Amygdala (tissue), 56 donors: Measurements from ENCODE around the gene FOXN3.

Experiments
- DNase-seq, 56 donors: peaks; one replicate each; lab custom pipeline; 2025; lab: John Stamatoyannopoulos, UW

Gene FOXN3

DNA sequence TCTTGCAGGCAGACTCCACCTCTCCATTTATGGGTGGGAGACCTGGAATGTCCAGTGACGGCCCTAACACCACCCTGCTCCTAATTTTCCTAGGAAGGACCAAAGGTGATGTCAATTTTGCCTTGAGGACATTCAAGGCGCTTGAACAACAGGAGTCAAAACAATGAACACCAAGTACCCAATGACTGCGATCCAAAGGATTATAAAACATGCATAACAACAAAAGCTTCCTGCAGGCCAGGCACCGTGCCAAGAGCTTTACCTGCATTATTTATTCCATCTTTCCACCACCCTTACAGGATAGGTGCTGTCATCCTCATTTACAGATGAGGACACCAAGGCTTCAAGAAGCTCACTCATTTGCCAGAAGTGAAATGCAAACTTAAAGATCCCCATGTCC is 15.2 kb upstream of the FOXN3 start:
- DNase-seq, result no peak

DNA sequence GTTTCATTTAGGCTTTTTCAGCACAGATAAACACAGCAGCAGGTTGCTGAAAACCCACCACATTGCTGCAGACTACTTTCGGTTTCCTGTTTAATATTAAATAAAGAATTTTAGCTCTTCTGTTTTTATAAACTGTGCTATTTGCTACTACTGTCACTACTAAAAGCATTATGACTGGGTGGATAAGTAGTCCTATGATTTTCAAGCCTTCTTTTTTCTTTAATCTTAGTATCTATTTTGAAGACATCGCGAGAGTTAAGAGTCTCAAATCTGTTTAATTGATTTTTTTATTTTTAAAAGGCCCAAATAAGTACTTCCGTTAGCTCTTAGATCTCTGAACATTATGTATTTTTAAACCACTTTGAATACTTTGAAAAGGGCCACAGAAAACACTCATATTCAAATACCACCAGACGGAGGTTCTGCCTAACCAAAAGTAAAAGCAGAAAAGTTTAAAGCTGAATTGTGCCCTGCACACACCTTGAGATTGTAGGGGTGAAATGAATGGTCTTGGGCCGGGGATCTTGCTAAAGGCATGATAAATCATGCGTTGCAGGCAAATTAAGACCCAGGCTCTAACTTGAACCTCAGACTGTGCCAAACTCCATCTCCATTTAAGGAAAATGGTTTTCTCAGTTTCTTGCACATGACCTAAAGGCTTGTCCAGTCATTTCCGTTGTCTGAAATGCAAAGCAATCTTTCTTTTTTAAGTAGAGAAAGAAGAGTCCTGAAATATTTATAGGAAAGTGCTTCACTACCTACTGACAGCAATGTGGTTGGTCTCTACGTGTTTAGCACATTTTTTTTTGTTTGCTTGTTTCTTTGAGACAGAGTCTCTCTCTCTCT is 13.6 kb upstream of the FOXN3 start:
- DNase-seq, result no peak

DNA sequence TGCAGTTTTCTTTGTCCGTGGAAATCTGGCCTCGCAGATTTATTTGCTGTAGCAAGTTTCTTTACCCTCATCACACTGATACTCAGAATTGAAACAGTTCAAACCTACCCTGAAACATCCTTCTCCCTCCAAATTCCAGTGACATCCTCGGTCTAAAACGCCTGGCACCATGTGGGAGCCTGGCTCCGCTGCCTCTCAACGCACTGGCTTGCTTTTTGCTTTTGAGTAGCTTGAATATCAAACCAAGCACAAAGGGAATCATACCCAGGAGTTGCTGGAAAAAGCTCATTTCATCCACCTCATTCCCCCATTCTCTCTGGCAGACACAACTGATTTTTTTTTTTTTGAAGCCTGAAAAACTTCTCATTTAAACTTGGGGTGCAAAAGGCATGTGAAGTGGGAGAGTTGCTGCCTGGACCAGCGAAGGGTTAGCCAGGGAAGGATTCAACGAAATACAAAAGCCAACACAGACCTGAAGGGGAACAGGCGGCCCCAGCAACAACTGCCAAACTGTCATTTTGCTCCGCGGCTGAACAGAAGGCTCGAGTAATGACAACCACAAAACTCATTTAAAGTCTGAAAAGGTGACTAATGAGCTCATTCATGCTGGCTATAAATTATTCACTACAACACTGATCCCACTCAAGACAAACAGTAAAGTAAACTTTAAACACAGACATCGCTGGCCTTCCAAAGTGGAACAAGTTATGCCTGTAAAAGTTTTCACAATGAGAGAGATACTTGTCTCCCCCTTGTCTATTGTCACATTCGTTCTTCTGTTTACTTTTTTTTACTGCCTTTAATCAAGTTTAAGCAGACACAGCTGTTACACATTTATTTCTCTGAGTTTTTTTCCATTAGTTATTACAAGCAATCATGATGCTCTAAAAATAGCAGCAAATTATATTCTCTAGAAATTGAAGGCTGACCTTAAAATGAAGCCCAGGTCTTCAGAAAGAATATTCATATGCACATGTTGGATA is 12.5 kb upstream of the FOXN3 start:
- peak in 15 of 56 donors; percentile 1 to 50 (median 17) for DNase-seq

DNA sequence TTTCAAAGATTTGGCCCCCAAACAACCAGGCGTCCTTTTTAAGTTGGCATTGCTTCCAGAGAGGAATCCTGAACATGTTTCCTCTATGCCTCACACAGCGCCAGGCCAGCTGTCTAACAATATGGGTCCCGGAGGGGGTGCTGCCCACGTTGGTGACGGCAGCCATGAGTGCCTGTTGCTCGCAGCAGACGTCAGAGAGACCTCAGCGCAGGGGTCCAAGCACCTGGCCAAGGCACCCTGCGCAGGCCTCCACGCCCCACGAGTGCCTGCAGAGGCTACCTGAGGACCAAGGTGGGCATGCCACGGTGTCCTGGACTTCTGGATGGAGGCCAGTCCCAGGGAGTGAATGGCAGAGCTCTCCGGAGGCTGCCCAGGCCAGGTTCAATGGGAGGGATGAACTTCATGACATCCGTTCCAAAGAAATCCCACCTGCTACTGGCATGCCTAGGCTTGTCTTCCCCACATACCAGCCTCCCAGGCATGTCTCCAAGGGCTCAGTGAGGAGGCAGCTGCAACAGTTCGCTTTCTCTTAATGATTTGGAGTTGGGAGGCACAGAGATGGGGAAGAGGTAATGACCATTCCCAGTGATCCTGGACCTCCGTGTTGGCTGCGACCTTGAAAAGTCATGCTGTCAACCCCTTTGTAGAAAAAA is 11.6 kb upstream of the FOXN3 start:
- DNase-seq, result peak in 3 of 56 donors; percentile 5 to 23 (median 7)

DNA sequence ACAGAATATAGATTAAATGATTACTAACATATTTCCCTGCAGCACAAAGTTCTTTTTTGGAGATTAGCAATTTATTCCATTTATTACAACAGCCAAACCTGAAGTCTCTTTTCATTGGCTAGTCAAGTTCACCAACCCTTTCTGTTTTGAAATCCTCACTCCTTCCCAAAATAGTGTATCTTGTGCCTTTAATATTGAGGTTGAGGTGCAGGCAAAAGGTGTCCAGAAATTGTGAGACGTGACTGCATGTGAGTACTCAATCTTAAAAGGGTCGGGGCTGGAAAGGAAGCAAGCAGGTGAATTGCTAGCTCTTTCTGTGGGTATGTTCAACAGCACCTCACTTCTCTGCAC is 11.1 kb upstream of the FOXN3 start:
- no peak for DNase-seq

DNA sequence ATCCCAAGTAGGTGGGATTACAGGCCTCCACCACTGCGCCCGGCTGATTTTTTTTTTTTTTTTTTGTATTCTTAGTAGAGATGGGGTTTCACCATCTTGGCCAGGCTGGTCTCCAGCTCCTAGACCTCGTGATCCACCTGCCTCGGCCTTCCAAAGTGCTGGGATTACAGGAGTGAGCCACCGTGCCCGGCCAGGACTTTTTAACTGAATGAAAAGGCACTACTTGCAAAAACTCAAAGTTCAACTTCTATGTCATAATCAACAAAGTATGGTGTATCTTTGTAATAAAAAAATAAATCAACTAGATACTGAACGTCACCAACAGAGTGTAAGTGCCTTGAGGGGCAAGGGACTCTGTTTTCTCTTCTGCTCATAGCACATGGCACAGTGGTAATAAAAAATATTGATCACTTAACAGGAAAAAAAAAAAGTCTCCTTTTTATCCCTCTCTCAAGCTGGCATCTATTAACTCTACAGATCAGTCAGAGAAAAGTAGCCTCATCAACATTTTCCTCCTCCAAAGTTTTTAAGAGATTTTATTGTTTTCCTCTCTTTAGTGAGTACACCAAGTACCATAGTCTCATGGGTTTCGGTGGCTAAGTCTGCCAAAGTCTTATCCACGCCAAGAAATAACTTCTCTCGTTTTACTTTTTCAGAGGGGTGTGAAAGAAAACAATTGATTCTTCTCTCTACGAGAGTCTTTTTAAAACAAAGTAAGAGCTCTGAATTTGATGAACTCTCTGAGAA is 10.6 kb upstream of the FOXN3 start:
- no peak for DNase-seq

DNA sequence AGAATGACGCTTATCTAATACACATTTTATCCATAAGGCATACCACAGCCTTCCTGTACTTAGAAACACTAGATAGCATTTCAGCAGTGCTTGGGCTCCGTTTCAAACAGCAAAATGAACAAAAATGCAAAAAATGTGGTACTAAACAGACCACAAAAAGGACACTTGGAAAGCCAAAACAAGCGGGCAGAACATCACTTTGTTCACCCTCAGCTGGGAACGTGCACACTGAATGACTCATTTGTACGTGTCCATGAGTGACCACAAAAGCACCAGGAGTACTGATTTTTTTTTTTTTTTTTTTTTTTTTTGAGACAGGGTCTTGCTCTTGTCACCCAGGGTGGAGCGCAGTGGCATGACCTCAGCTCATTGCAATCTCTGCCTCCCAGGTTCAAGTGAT is 8.9 kb upstream of the FOXN3 start:
- no peak for DNase-seq

DNA sequence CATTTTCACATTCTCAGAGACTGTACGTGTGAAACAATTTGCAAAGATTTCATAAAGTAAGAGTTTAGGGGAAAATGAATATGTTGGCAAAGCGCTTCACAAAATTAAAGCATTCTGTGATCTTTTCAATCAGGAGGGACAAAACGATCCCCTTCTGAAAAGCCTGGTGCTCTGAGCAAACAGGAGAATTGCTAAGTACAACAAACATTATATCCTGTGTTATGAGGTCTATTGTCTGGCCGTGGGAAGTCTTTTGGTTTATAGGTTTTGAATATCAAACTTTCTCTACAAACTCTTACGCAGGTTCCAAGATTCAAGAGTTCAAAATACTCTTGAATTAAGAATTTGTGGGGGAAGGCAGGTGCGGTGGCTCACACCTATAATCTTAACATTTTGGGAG is 7.2 kb upstream of the FOXN3 start:
- DNase-seq, result no peak

DNA sequence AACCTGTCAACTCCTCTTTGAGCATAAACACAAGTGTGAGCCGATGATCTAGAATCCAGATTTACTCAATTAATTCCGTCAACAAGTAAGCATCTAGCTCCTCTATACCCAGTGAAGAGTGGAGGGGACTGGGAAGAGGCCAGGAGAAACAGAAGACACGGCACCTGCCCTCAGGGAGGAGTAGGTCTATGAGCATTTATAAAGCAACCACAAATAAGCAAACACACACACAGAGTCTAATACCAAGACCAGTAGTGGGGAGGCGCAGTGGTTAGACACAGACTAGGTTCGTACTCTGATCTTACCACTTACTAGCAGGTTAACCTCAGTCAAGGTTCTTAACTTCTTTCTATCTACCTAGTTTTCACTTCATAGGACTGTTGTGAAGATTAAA is 5.9 kb upstream of the FOXN3 start:
- DNase-seq, result no peak

DNA sequence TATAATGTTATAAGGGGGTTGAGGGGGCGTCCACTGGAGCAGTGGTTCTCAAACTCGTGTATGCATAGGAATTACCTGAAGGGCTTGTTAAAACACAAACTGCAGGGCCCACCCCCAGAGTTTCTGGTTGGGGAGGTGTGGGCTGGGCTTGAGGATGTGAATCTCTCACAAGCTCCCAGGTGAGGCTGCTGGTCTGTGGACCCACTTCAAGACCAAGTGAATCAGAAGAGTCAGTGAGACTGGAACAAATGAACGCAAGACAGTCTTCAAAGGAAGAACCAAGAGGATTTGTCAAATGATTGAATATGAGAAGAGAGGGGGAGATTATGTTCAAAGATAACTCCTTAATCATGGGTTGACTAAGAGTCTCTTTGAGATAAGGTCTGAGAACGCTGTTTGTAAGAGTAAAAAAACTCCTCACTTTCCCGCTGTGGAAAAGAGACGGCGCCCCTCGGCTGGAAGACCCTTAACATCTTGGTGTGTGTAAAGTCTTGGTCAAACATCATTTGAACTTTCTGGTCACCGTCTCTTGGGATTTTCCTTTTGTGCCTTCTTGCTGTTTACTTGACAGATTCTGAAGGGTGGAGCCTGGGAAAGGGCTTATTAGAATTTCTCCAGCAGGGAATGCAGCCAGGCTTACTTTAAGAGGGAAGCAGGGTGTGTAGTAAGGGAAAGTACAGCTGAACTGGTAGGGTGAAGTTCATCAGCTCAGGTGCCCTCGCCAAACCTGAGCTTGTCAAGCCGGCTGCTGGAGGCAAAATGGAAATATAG is 5.3 kb upstream of the FOXN3 start:
- DNase-seq, result no peak

DNA sequence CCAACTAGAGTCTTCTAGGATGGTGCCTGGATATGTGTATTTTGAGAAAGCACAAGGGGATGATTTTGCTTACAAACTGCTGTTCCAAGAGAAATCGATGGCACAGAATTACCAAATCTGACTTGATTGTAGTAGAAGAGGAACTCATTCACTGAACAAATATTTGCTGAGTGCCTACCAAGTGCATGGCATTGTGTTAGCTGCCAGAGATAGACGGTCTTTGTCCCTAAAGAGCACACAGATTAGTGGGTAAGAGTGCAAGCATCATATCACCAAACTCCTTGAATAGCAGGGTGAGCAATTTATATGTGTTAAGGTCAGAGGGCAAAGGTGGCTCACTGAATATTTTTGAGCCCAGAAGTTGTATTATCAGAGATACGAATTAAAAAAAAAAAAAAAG is 3.5 kb upstream of the FOXN3 start:
- DNase-seq, result no peak

DNA sequence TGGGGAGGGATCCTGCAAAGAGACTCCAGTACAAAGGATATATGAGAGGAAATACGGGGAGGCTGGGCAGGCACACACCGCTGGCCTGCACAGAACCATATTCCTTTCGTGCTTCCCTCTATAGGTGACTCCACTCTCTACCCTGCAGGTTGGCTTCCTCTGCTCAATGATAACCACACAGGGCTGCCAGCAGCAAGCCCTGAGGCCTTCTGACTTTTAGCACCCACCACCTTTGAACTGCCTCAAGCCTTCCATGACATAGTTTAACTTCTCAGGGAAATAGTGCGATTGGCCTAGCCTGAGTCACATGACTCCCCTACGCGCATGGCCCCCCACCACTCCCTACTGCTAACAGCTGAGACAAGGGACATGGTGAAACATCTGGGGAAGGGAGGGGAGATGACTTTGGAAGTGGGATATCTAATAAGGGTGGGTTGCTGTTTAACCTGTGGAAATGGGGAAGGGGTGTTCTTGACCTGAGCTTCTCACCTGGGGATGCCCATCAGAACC is 3.0 kb upstream of the FOXN3 start:
- DNase-seq, result no peak

DNA sequence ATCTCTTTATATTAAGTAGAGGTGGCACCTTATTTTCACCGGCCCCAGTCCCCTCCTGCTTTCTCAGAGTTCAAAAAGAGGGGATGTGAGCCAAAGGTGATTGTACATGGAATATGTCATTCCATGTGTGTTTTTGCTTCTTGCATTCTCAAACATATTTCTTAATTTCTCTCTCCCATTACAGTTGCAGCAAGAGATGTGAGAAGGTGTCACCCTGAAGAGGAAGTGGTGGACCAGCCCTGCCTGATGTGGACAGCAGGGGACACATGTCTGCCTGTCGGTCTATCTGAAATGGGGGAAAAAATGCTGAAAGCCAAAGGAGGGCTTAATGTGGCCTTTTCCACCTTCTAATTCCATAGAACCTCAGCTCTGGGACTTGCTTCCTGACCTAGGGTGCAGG is 1.9 kb upstream of the FOXN3 start:
- DNase-seq, result no peak

DNA sequence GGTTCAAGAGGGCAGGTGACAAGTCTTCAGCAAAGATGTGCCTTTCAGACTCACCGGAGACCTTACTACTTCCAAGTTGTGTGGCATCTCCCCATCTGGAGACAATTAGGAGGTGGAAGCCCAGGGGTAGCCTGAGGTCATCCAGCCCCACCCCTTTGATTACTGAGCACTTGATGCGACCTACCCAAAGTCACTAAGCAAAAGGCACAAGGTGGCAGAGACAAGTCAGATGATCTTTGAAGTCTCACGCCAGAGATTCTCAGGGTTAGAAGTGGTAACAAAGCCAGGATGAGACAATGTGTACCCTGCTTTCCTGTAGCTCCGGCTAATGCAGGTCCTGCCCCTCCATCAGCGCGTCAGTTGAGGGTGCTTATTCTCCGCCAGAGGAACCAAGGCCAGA is 1.4 kb upstream of the FOXN3 start:
- no peak for DNase-seq

DNA sequence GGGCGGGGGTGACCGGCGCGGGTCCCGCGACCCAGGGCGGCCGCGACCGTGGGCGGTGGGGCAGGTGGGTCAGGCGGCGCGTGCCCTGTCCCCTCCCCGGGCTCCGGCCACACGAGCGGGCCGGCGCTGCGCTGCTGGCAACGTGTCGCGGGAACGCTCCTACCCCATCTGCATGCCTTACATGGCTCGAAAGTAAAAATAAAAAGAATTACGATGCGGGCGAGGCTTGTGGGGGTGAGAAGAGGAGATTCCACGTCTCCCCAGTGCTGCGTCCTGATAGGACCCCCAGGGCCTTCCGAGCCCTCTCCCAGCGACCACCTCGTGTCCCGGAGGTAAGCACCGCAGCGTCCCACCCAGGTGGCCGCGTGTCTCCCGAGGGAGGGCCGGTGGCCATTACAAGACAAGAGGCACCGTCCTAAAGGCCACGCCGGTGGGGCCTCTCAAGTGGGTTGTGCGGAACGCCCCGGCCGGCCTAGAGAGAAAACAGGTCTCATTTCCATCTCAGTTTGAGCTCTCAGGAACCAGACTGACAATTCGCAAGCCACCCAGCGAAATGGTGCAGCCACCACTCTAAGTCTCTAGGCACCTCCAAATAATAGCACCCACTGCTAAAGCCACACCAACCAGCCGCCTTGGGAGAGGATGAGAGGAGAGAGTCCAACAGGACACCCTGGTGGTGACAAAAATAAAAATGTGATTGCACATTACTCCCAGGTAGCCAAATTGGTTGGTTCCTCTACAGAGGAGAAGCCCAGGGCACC is 612 bp upstream of the FOXN3 start:
- peak in 37 of 56 donors; percentile 11 to 74 (median 50) for DNase-seq

DNA sequence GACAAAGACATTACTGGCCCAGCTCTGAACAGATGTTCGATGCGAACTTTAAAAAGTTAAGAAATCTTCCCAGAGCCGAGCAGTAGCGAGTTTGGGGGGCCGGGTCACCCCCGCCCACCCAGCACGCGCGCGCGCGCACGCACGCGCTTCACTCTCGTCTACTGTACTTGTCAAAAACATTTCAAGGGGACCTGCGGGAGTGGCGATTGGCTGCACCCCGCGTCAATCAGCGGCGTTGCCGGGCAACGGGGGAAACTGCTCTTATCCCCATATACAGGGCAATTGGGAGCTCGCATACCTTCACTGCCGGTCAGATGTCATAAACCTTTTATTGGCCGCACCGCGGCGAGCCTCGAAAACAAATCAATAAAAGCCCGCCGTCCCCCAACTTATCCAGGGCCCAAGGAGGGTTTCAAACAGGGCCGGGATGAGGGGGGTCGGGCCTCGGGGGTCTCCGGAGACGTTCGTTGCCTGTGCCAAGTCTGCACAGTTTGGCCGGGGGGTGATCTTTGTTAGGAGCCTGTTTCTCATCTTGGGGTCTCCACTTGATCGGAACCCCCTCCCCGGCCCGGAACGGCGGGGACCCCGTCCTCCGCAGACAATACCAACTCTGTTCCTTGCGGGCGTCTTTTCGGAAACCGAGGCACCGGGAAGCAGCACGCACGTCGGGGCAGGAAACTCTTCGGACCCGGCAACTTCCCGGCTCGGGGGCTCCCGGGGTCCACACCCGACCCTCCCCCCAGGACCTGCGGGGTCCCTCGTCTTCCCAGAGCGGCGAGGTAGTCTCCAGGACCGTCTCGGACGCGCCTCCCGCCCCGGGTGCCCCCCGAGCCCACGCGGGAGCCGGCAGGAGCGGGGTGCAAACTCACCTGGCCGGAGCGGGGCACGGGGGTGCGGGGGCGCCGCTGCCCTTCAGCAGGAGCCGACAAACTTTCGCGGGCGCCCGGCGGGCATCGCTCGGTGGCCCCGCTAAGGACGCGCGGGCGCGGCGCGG is 734 bp downstream of the FOXN3 start:
- DNase-seq, result peak; percentile 49 to 97 (median 90)

DNA sequence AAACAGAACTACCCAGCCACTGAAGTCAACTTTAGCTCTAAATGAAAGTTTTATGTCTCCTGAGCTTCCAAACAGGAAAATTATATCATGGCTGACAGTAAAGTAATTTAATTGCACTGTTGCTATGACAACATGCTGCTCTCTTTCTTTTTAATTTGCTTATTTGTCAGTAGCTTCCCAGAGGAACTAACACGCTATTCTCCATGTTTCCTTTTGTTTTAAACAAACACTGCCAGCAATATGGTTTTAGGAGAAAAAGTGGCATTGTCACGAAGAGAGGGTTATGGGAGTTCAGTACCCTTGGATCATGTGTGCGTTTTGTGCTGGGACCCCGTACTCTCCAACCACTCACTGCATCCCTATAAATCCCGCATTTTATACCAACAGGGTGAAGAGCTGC is 1.9 kb downstream of the FOXN3 start:
- no peak for DNase-seq
